Measurements from ENCODE around the gene CCDC157. TPM values are rescaled to one million over a fixed set of nuclear protein-coding genes. Genes with fewer than 3 reads are reported as not detected.

Gene CCDC157
- total RNA-seq, 4 donors from 2014 or later = 1.0 to 10.5 (median 5.2) TPM

DNA sequence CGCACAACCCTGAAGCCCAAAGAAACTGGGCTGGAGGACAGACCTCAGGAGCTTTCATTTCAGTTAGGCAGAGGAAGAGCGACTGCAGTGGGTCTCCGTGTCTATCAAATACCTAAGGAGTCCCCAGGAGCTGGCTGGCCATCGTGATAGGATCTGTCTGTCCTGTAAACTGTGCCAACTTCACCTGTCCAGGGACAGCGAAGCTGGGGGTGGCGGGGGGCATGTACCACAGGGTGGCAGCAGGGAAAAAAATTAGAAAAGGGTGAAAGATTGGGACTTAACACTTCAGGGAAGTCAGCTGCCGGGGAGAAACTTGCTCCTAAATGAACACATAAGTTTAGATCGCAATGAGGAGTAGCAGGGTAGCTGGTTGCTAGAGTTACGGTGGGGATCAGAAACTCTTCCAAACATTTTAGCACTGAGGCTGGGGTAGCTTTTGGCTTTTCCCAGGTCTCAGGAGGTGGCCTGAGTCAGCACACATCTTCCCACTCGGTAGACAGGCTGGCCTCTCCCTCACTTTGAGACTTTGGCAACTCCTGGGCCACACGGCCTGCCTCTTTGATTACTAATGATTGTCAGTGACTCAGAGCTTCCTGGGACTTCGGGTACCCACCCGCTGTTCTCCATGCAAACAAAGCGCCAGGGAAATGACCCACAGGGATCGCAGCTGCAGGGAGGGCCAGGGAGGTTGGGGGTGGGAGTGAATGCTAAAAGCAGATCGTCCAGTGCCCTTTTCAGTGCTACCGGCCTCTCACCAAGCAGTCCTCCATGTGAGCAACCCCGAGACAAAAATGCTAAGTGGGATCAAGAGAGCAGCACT is 65.9 kb downstream of the CCDC157 start:
- no peaks in the 10 kb centered on the region for H3K27me3 ChIP-seq
- peak overlapping the region; percentile 89 to 99 (median 98) for H3K27ac ChIP-seq
- DNase-seq (ENCODE audit: low spot score in 2 of 2) = peak; percentile 60 to 65
- WGBS, 2 donors = 30 to 31% methylated on average over 18 of the region's 18 CpGs
- H3K4me3 ChIP-seq = peak overlapping the region; percentile 59 to 89 (median 82)
- no peaks in the 10 kb centered on the region for H3K9me3 ChIP-seq
- peaks cover 6 to 57% (median 39%) of the 10 kb centered on the region in 4 donors for H3K4me1 ChIP-seq
- TF ChIP-seq, protein P1, sequence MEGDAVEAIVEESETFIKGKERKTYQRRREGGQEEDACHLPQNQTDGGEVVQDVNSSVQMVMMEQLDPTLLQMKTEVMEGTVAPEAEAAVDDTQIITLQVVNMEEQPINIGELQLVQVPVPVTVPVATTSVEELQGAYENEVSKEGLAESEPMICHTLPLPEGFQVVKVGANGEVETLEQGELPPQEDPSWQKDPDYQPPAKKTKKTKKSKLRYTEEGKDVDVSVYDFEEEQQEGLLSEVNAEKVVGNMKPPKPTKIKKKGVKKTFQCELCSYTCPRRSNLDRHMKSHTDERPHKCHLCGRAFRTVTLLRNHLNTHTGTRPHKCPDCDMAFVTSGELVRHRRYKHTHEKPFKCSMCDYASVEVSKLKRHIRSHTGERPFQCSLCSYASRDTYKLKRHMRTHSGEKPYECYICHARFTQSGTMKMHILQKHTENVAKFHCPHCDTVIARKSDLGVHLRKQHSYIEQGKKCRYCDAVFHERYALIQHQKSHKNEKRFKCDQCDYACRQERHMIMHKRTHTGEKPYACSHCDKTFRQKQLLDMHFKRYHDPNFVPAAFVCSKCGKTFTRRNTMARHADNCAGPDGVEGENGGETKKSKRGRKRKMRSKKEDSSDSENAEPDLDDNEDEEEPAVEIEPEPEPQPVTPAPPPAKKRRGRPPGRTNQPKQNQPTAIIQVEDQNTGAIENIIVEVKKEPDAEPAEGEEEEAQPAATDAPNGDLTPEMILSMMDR (IDR thresholded peaks at IDR 0.05) = no peak
- TF ChIP-seq EP300 (IDR thresholded peaks at IDR 0.05) = peak in 1 of 2 donors; percentile 76
- peak in 1 of 2 donors; percentile 47 for TF ChIP-seq POLR2A (IDR thresholded peaks at IDR 0.05)
- peaks cover 0 to 30% (median 5%) of the 10 kb centered on the region in 3 donors for H3K36me3 ChIP-seq

DNA sequence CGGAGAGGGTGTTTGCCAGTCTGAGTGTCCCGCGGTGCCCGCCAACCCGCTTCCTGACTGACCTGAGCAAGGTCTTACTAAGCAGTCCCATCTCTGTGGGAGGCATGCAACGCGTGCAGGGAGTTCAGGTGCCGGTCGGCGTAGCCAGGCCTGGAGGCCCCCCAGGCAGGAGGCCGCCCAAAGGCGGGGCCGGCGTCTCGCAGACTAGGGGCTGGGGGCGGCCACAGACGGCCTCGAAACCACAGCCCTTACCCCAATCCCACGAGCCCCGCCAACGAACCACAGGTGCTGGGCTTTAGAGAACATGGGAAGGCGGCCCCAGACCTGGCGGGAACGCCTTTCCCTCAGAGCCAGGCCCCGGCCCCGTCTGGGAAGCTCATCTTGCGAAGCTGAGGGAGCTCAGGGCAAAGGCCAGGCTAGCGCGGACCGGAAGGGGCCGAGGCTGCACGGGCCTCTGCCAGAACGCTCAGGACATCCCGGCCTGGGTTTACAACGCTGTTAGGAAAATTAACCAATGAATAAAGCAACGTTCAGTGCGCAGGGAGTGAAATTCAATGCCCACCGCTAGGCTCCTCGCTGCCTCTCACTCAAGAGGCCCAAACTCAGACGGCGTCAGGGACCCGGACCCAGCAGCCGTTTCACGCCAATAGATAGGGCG is 66.6 kb downstream of the CCDC157 start:
- Histone ChIP-seq H3K36me3 (peaks cover 0 to 23% (median 5%) of the 10 kb centered on the region in 3 donors), H3K27ac (peak overlapping the region; percentile 89 to 99 (median 98)), H3K4me3 (peak overlapping the region; percentile 59 to 89 (median 82)), H3K27me3 (no peaks in the 10 kb centered on the region), H3K9me3 (no peaks in the 10 kb centered on the region), H3K4me1 (peaks cover 6 to 57% (median 39%) of the 10 kb centered on the region in 4 donors)
- WGBS, 2 donors = 0% methylated on average over 12 to 31 of the region's 45 CpGs
- no peak for DNase-seq (ENCODE audit: low spot score in 2 of 2)
- peak in 1 of 2 donors; percentile 98 for TF ChIP-seq EP300 (IDR thresholded peaks at IDR 0.05)
- TF ChIP-seq, protein P1 (IDR thresholded peaks at IDR 0.05) = peak in 2 of 5 experiments; percentile 47 to 55
- peak; percentile 79 to 90 for TF ChIP-seq POLR2A (IDR thresholded peaks at IDR 0.05)

DNA sequence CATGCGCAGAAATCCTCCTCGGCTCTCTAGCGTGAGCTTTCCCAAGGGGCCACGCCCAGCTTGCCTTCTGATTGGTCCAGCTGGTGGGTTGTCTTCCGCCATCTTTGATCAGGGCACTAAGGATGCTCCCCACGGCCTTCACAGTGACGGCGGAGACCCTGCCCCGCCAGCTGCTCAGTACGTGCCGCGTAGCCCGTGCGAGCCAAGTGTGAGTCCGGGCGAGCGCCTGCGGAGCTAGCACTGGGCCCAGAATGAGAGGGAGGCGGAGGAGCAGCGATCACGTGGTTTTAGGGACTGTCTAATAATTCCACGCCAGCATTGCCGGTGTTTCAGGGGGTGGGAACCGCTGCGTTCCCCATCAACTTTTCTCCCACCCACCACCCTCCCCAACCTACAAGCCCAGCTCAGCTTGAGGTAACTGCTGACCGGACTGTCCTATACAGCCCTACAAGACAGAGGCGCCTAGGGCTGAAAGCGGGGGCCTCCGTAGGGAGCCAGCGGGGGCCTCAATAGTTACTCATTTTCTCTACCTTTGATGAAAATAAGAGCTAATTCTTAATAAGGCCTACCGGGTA is 67.2 kb downstream of the CCDC157 start:
- WGBS, 2 donors = 1 to 3% methylated on average over 30 to 31 of the region's 31 CpGs
- H3K4me1 ChIP-seq = peaks cover 6 to 57% (median 39%) of the 10 kb centered on the region in 4 donors
- H3K27ac ChIP-seq = peak overlapping the region; percentile 89 to 99 (median 98)
- no peaks in the 10 kb centered on the region for H3K27me3 ChIP-seq
- TF ChIP-seq POLR2A (IDR thresholded peaks at IDR 0.05) = peak in 1 of 2 donors; percentile 74
- TF ChIP-seq, protein P1 (IDR thresholded peaks at IDR 0.05) = peak in 1 of 5 experiments; percentile 39
- peak; percentile 80 to 95 for TF ChIP-seq EP300 (IDR thresholded peaks at IDR 0.05)
- H3K9me3 ChIP-seq = no peaks in the 10 kb centered on the region
- peak overlapping the region; percentile 59 to 89 (median 82) for H3K4me3 ChIP-seq
- H3K36me3 ChIP-seq = peaks cover 0 to 17% (median 0%) of the 10 kb centered on the region in 3 donors
- peak; percentile 98 to 99 for DNase-seq (ENCODE audit: low spot score in 2 of 2)

DNA sequence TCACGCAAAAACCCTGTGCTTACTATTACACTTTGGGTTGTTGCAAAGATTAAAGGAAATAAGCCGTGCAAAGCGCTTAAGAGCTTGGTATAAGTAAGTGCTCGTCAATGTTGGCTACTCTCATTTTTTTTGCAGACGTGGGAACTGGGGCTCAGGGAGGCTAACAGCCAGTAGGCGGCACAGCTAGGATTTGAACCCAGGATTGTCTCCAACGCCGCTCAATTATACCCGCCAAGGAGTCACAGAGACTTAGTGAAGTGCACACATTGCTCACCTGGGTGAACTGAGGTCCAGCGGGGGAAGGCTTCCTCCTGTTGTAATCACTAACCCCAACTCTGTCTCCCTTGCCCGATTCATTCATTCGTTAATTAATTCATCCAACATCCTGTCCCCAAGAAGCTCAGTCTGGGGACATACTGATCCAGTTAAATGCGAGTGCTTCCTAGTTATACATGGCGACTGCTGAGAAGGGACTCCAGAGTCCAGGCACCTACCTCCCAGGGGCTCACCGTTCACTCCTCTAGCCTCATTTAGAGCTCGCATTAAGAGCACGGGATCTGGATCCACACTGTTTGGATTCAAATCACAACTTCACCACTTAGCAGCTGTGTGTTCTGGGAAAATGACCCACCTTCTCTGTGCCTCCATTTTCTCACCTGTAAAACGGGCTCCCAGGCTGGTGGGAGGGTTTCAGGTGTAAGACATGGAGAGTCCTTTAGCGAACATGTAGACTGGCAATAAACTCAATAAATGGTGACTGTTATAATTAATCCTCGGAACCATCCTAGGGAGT is 67.9 kb downstream of the CCDC157 start:
- Histone ChIP-seq H3K36me3 (peaks cover 0 to 10% (median 0%) of the 10 kb centered on the region in 3 donors), H3K27me3 (no peaks in the 10 kb centered on the region), H3K9me3 (no peaks in the 10 kb centered on the region), H3K27ac (peak overlapping the region; percentile 89 to 98 (median 96)), H3K4me1 (peaks cover 6 to 57% (median 39%) of the 10 kb centered on the region in 4 donors), H3K4me3 (peak overlapping the region; percentile 59 to 83 (median 70))
- TF ChIP-seq POLR2A (IDR thresholded peaks at IDR 0.05) (no peak), EP300 (IDR thresholded peaks at IDR 0.05) (no peak)
- TF ChIP-seq, protein P1 (IDR thresholded peaks at IDR 0.05) = no peak
- peak in 1 of 2 donors; percentile 15 for DNase-seq (ENCODE audit: low spot score in 2 of 2)
- 35 to 44% methylated on average over 20 of the region's 20 CpGs for WGBS, 2 donors
